Panc1 (cell line): Measurements from ENCODE around the gene MAGI3. TPM values are rescaled to one million over a fixed set of nuclear protein-coding genes. Genes with fewer than 3 reads are reported as not detected.

Source experiments
- ATAC-seq: fragments of 200-7000 bp; cut with Tn5 transposase; 2 replicates; pipeline ENCODE4 v1.9.1; 2020; ENCODE audit warnings: mild to moderate bottlenecking, moderate library complexity
- BruUV-seq: library from RNA; stranded (reverse); fragments of 400-500 nt; replicated peaks from 2 replicates; lab custom pipeline; 2021; lab: Mats Ljungman, UMichigan
- CTCF ChIA-PET: fragments of 300-600 bp; sonication (Branson Sonifier 250); formaldehyde crosslinking; loops from one replicate; lab custom pipeline; 2022; ENCODE audit warnings: antibody characterized with exemption; lab: Charles Lee
- POLR2A ChIA-PET: fragments of 300-600 bp; sonication (Branson Sonifier 250); formaldehyde crosslinking; loops from one replicate; lab custom pipeline; 2022; ENCODE audit warnings: antibody characterized with exemption; lab: Charles Lee
- DNase-seq: peaks from one replicate; pipeline ENCODE4 v3.0.0-alpha.2; 2010; ENCODE audit warnings: low read depth, low spot score
- H3K27ac ChIP-seq: 2 replicates; pipeline ENCODE4 v1.5.1; 2011; ENCODE audit warnings: mild to moderate bottlenecking, low read length, inconsistent platforms
- H3K27me3 ChIP-seq: fragments of 200-500 bp; sonication (Bioruptor generic); 2 replicates; pipeline ENCODE4 v1.6.0; 2014; ENCODE audit warnings: low read length, inconsistent platforms; ENCODE audit not compliant: control insufficient read depth, insufficient read depth
- H3K36me3 ChIP-seq: fragments of 200-500 bp; sonication (Bioruptor generic); 2 replicates; pipeline ENCODE4 v1.5.1; 2014; ENCODE audit warnings: inconsistent platforms, mild to moderate bottlenecking, low read length, moderate library complexity; ENCODE audit not compliant: control insufficient read depth, insufficient read depth
- H3K4me1 ChIP-seq: 2 replicates; pipeline ENCODE4 v1.5.1; 2011; ENCODE audit warnings: inconsistent platforms, mild to moderate bottlenecking, low read length, moderate library complexity; ENCODE audit not compliant: control insufficient read depth, insufficient read depth
- H3K4me3 ChIP-seq, 2 experiments: 2 replicates each; pipeline ENCODE4 v1.5.1; 2011 to 2012; ENCODE audit warnings: low read depth in 2 of 2, low read length in 2 of 2, mild to moderate bottlenecking in 2 of 2, inconsistent platforms in 1 of 2, moderate library complexity in 1 of 2
- H3K9me3 ChIP-seq: fragments of 200-500 bp; sonication (Bioruptor generic); 2 replicates; pipeline ENCODE4 v1.5.1; 2014; ENCODE audit warnings: low read depth, mild to moderate bottlenecking, inconsistent platforms, low read length, moderate library complexity; ENCODE audit not compliant: control insufficient read depth, insufficient read depth
- CTCF ChIP-seq: fragments of 450-650 bp; IDR thresholded peaks from 2 replicates; pipeline ENCODE4 v1.5.1; 2017; ENCODE audit warnings: mild to moderate bottlenecking
- POLR2AphosphoS5 ChIP-seq: IDR thresholded peaks from 2 replicates; pipeline ENCODE4 v1.6.1; 2012; ENCODE audit warnings: mild to moderate bottlenecking, low read depth, low read length, moderate library complexity
- SIN3A ChIP-seq: IDR thresholded peaks from 2 replicates; pipeline ENCODE4 v1.6.1; 2012; ENCODE audit warnings: low read depth, mild to moderate bottlenecking, low read length, moderate library complexity, borderline replicate concordance; ENCODE audit not compliant: insufficient read depth
- TCF7L2 ChIP-seq: IDR thresholded peaks from 2 replicates; pipeline ENCODE4 v1.6.1; 2011; ENCODE audit warnings: mild to moderate bottlenecking, low read depth, low read length, inconsistent platforms
- in situ Hi-C: cut with HindIII; loops from 2 replicates; pipeline ENCODE4 v1.10.0; 2016; ENCODE audit warnings: low sequenced_read_pairs, low pct_unique_long_range_greater_than_20kb
- intact Hi-C: fragments of 100-400 bp; cut with micrococcal nuclease; formaldehyde crosslinking; loops from one replicate; pipeline ENCODE4 v1.10.0; 2022; ENCODE audit not compliant: unreplicated experiment
- total RNA-seq: library from RNA; stranded (reverse); gene quantifications from one replicate; pipeline ENCODE4 v1.2.1, GENCODE V29; 2021; ENCODE audit not compliant: unreplicated experiment
- TF ChIP-seq, protein P1 (sequence below), 2 experiments: IDR thresholded peaks; 2 replicates each; pipeline ENCODE4 v1.6.1; 2011 to 2012; ENCODE audit warnings: low read depth in 2 of 2, control low read depth in 1 of 2, low read length in 1 of 2, mild to moderate bottlenecking in 1 of 2, moderate library complexity in 1 of 2; ENCODE audit not compliant: insufficient read depth in 1 of 2

The MAGI3 gene
- total RNA-seq, 1 experiment from 2014 or later: 10.9 TPM

- no peak overlapping the region for H3K4me3 ChIP-seq
- ChIA-PET CTCF (no interaction called here), POLR2A (no interaction called here)
- intact Hi-C loops (loop anchor here (2.0 to 10.0 kb wide), 2 partner anchors 282 to 536 kb away; partner anchors contain the start of gene MAGI3), in situ Hi-C loops (no loop called here)
- peaks cover 2% of the 10 kb centered on the region; the same call in 1 of the 2 replicates for H3K36me3 ChIP-seq
- no peak overlapping the region for H3K27ac ChIP-seq
- TF ChIP-seq POLR2AphosphoS5 (no peak), SIN3A (no peak), TCF7L2 (no peak), CTCF (no peak)
- TF ChIP-seq, protein P1, sequence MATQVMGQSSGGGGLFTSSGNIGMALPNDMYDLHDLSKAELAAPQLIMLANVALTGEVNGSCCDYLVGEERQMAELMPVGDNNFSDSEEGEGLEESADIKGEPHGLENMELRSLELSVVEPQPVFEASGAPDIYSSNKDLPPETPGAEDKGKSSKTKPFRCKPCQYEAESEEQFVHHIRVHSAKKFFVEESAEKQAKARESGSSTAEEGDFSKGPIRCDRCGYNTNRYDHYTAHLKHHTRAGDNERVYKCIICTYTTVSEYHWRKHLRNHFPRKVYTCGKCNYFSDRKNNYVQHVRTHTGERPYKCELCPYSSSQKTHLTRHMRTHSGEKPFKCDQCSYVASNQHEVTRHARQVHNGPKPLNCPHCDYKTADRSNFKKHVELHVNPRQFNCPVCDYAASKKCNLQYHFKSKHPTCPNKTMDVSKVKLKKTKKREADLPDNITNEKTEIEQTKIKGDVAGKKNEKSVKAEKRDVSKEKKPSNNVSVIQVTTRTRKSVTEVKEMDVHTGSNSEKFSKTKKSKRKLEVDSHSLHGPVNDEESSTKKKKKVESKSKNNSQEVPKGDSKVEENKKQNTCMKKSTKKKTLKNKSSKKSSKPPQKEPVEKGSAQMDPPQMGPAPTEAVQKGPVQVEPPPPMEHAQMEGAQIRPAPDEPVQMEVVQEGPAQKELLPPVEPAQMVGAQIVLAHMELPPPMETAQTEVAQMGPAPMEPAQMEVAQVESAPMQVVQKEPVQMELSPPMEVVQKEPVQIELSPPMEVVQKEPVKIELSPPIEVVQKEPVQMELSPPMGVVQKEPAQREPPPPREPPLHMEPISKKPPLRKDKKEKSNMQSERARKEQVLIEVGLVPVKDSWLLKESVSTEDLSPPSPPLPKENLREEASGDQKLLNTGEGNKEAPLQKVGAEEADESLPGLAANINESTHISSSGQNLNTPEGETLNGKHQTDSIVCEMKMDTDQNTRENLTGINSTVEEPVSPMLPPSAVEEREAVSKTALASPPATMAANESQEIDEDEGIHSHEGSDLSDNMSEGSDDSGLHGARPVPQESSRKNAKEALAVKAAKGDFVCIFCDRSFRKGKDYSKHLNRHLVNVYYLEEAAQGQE (IDR thresholded peaks at IDR 0.05; ENCODE audit: insufficient read depth in 1 of 2, low read depth in 2 of 2, low read length in 1 of 2): no peak
- no peaks in the 10 kb centered on the region for H3K9me3 ChIP-seq
- H3K4me1 ChIP-seq: no peaks in the 10 kb centered on the region
- ATAC-seq (no peak), DNase-seq (no peak)
- H3K27me3 ChIP-seq: no peaks in the 10 kb centered on the region
- no TSS peak for BruUV-seq
Observed at GRCh38 chr1:113676524-113676923, 286.2 kb downstream of the MAGI3 start.

GRCh38 chr1:113677250-113678158, 287.2 kb downstream of the MAGI3 start:
- POLR2A ChIA-PET: no interaction called here
- Histone ChIP-seq H3K4me3 (no peak overlapping the region), H3K27me3 (no peaks in the 10 kb centered on the region), H3K36me3 (peaks cover 2% of the 10 kb centered on the region; the same call in 1 of the 2 replicates), H3K4me1 (no peaks in the 10 kb centered on the region), H3K9me3 (no peaks in the 10 kb centered on the region), H3K27ac (no peak overlapping the region)
- CTCF ChIA-PET: interaction anchor here (0.7 kb wide), 1 partner anchor 54 kb away, joined by 3 read pairs; no protein-coding TSS in a partner anchor
- intact Hi-C loops (loop anchor here (2.0 to 10.0 kb wide), 2 partner anchors 283 to 537 kb away; partner anchors contain the start of gene MAGI3), in situ Hi-C loops (no loop called here)
- TF ChIP-seq TCF7L2 (no peak), CTCF (peak; percentile 46; the same call in 1 of the 2 replicates), POLR2AphosphoS5 (no peak), SIN3A (no peak)
- TF ChIP-seq, protein P1 (IDR thresholded peaks at IDR 0.05; ENCODE audit: insufficient read depth in 1 of 2, low read depth in 2 of 2, low read length in 1 of 2): no peak
- BruUV-seq: no TSS peak
- peak; percentile 68; the same call in 1 of the 2 replicates for ATAC-seq
- DNase-seq: peak; percentile 47
